Measurements from ENCODE around the gene HTR7.

The HTR7 gene

GRCh38 chr10:90872648-90873020 is 14.8 kb upstream of the HTR7 start:
- POLR2A ChIA-PET: no interaction called here
- DNase-seq (ENCODE audit: extremely low spot score): no peak
- TF ChIP-seq CTCF (IDR thresholded peaks at IDR 0.05; ENCODE audit: control extremely low read depth, extremely low read depth, low read depth, missing control alignments): no peak
- CTCF ChIA-PET: interaction anchor here (1.0 to 1.5 kb wide), 6 partner anchors 9 to 134 kb away, joined by 3 to 5 read pairs (median 3); no protein-coding TSS in a partner anchor

GRCh38 chr10:90871766-90872647 is 14.2 kb upstream of the HTR7 start, which contains the start of gene RPP30:
Gene RPP30 (plus strand): TSS chr10:90871974. CDS start chr10:90871987, 13 bp downstream.
- POLR2A ChIA-PET: interaction anchor here (0.5 kb wide), 1 partner anchor 8 kb away, joined by 3 read pairs; no protein-coding TSS in a partner anchor

GRCh38 chr10:90871279-90871765 is 13.5 kb upstream of the HTR7 start:
- TF ChIP-seq CTCF (IDR thresholded peaks at IDR 0.05; ENCODE audit: control extremely low read depth, extremely low read depth, low read depth, missing control alignments): peak; percentile 48
- ChIA-PET POLR2A (interaction anchor here (0.5 kb wide), 1 partner anchor 9 kb away, joined by 3 read pairs; no protein-coding TSS in a partner anchor), CTCF (interaction anchor here (1.0 to 1.5 kb wide), 11 partner anchors 8 to 378 kb away, joined by 3 to 7 read pairs (median 4); no protein-coding TSS in a partner anchor)
- peak; percentile 54 for DNase-seq (ENCODE audit: extremely low spot score)

More at GRCh38 chr10:90871766-90872647, 14.2 kb upstream of the HTR7 start, which contains the start of gene RPP30:
- no peak for TF ChIP-seq CTCF (IDR thresholded peaks at IDR 0.05; ENCODE audit: control extremely low read depth, extremely low read depth, low read depth, missing control alignments)
- CTCF ChIA-PET: interaction anchor here (1.0 to 1.5 kb wide), 12 partner anchors 8 to 378 kb away, joined by 3 to 7 read pairs (median 4); no protein-coding TSS in a partner anchor
- DNase-seq (ENCODE audit: extremely low spot score): peak; percentile 88

- CTCF ChIA-PET: interaction anchor here (0.9 to 2.5 kb wide), 8 partner anchors 9 to 116 kb away, joined by 3 to 11 read pairs (median 6); partner anchors contain the start of gene HTR7
- TF ChIP-seq CTCF (IDR thresholded peaks at IDR 0.05; ENCODE audit: control extremely low read depth, extremely low read depth, low read depth, missing control alignments): no peak
- no peak for DNase-seq (ENCODE audit: extremely low spot score)
- POLR2A ChIA-PET: interaction anchor here (0.6 kb wide), 1 partner anchor 453 kb away, joined by 4 read pairs; no protein-coding TSS in a partner anchor
Measured at GRCh38 chr10:90866050-90866598, 8.3 kb upstream of the HTR7 start.

- POLR2A ChIA-PET: interaction anchor here (0.6 kb wide), 1 partner anchor 454 kb away, joined by 4 read pairs; no protein-coding TSS in a partner anchor
- CTCF ChIA-PET: interaction anchor here (1.2 to 2.5 kb wide), 7 partner anchors 8 to 118 kb away, joined by 3 to 11 read pairs (median 6); partner anchors contain the start of gene HTR7
- TF ChIP-seq CTCF (IDR thresholded peaks at IDR 0.05; ENCODE audit: control extremely low read depth, extremely low read depth, low read depth, missing control alignments): peak; percentile 8
- no peak for DNase-seq (ENCODE audit: extremely low spot score)
Measured at GRCh38 chr10:90865401-90865800, 7.6 kb upstream of the HTR7 start.

Measured in GM10248 (cell line).